GM18508 (cell line): ENCODE results near the gene EWSR1.

ENCODE experiments used
- ATAC-seq: cut with Tn5 transposase; IDR thresholded peaks from one replicate; pipeline ENCODE4 v1.9.1; 2021; ENCODE audit warnings: moderate number of reproducible peaks; ENCODE audit not compliant: insufficient read depth, unreplicated experiment

The EWSR1 gene

GRCh38 chr22:29302681-29303465 is 34.8 kb downstream of the EWSR1 start:
- ATAC-seq = no peak

GRCh38 chr22:29305836-29306174 is 37.7 kb downstream of the EWSR1 start:
- ATAC-seq = no peak

- ATAC-seq = no peak
Observed at GRCh38 chr22:29306175-29306834, 38.2 kb downstream of the EWSR1 start, which contains the start of gene GAS2L1. Gene GAS2L1 (plus strand): TSS chr22:29306650. CDS start chr22:29308106, 1,456 bp downstream.

DNA sequence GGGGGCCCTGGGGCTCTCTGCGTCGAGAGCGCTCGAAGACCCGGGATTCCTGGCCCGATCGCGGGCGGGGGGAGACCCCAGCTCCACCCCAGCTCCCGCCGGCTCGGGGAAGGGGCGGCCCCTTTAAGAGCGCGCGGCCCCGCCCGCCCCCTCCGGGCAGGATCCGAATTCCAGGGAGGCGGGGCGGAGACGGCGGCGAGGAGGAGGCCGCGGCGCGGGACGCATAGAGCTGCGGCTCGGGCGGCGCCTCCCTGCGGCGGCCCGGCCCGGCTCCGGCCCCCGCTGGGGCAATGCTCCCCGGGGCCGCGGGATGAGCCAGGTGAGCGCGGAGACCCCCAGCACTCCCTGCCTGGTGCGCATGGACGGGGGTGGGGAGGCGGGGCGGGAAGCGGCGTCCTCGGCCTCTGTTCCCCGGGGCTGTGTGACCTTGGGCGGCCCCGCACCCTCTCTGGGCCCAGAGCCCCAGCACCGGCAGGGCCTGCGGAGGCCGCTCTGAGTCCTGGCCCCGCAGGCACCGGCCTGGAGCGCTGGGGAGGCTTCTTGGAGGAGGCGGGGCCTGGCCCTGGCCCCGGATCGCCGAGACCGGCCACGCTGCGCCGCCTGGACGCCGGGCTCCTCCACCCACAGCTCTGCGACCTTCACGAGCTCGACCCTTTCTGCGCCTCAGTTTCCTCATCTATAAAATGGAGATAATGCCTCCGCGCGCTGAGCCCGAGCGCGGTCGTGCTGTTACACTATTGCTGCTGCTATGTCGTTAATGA is 38.9 kb downstream of the EWSR1 start:
- no peak for ATAC-seq

DNA sequence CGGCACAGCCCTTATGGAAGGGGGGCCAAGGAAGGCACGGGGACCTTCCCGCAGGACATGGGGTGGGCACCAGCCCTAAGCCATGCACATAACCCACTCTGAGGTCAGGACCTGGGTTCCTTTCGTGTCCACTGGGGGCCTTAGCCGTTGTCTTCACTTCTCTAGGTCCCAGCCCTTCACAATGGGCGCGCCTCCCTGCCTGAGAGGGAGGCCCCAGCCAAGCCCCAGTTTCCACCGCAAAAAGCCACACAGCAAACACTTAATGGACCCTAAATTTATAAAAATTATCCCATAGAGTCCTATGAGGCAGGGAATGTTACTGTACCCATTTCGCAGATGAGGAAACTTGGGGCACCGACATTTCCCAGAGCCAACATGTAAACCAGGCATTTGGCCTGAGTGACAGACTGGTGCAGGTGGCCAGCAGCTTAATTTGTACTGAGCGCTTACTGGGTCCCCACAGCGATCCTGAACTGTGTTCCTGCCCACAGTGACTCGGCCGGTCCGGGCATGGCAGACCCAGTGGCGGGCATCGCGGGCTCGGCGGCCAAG is 39.6 kb downstream of the EWSR1 start:
- no peak for ATAC-seq

GRCh38 chr22:29308148-29308790 is 40.2 kb downstream of the EWSR1 start:
- no peak for ATAC-seq

DNA sequence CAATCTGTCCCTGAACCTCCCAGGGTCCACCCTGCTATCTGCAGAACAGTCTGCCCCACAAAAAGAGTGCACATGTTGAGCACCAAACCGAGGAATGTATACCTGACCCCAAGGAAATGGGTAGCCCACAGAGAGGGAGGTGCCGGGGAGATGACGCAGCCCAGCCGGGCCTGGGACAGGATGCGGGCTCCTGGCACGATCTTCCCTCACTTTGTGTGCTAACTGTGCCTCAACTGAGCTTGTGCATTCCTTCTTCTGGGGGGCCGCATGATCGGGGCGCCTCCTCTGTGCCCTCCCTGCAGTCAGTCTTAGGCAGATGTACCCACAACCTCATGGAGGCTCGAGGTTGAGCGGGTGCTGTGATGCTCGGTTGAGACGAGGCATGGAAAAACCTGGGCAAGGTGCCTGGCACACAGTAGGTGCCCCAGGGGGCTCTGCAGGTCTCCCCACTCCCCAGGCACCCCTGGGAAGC is 40.8 kb downstream of the EWSR1 start:
- no peak for ATAC-seq

- no peak for ATAC-seq
Observed at GRCh38 chr22:29309332-29310064, 41.4 kb downstream of the EWSR1 start.

DNA sequence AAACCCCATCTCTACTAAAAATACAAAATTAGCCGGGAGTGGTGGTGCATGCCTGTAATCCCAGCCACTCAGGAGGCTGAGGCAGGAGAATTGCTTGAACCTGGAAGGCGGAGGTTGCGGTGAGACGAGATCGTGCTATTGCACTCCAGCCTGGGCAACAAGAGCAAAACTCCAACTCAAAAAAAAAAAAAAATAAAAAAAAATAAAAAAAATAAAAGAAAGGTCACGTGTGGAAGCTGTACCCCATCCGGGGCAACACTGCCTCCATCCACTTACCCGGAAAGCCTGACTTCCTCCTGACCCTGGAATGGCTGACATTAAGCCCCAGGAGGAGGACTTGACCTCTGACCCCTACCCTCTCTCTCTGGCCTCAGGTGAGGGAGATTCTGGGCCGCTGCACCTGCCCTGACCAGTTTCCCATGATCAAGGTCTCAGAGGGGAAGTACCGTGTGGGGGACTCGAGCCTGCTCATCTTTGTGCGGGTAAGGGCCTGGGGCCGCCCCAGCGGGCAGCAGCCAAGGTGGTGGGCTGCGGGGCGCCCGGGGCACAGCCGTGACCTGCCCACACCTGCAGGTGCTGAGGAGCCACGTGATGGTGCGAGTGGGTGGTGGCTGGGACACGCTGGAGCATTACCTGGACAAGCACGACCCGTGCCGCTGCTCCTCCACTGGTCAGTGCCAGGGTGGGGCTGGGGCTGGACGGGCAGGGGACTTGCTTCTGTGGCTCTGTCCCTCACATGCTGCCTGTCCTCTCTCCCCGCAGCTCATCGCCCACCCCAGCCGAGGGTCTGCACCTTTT is 42.2 kb downstream of the EWSR1 start:
- ATAC-seq = no peak

GRCh38 chr22:29310863-29311339 is 42.8 kb downstream of the EWSR1 start:
- ATAC-seq = no peak

DNA sequence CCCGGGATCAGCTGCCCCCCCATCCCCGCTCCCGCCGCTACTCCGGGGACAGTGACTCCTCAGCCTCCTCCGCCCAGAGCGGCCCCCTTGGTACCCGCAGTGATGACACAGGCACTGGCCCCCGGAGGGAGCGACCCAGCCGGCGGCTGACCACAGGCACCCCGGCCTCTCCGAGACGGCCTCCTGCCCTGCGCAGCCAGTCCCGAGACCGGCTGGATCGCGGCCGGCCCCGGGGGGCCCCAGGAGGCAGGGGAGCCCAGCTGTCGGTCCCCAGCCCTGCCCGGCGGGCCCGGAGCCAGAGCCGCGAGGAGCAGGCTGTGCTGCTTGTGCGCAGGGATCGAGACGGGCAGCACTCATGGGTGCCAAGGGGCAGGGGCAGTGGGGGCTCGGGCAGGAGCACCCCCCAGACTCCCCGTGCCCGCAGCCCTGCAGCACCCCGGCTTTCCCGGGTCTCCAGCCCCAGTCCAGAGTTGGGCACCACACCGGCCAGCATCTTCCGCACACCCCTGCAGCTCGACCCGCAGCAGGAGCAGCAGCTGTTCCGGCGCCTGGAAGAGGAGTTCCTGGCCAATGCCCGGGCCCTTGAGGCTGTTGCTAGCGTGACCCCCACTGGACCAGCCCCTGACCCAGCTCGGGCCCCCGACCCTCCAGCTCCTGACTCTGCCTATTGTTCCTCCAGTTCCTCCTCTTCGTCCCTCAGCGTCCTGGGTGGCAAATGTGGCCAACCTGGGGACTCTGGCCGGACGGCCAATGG is 43.6 kb downstream of the EWSR1 start:
- no peak for ATAC-seq

DNA sequence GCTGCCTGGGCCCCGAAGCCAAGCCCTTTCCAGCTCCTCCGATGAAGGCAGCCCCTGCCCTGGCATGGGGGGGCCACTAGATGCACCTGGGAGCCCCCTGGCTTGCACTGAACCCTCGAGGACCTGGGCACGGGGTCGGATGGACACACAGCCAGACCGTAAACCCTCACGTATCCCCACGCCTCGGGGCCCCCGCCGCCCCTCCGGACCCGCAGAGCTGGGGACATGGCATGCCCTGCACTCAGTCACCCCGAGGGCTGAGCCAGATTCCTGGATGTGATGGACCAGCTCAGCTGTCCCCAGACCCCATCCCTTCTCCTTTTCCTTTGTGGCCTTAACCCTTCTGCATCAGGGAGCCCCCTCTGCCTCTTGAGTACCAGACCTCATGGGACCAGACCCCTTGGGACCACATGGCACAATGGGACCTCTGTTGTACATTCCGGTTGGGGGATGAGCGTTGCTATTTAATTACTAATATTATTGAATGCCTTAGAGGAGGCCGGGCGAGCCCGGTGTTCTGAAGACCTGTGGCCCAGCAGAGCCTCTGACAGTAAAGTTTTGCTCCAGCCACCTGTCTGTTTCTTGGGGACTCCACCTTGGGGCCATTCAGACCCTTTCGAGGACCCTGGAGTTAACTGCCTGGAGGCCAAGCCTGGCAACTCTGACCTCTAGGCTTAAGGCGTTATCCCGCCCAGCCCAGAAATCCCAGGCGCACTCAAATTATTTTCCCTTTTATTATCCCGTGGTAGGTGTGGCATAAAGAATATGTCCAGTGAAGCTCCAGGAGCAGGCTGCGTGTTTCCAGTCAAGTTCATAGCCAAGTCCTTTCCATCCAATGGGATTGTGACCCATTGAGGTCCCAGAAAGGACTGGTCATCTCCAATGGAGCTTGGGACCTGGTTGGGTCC is 44.4 kb downstream of the EWSR1 start:
- no peak for ATAC-seq

GRCh38 chr22:29313126-29313575 is 45.1 kb downstream of the EWSR1 start:
- no peak for ATAC-seq

GRCh38 chr22:29313576-29314466 is 45.8 kb downstream of the EWSR1 start:
- ATAC-seq = no peak

DNA sequence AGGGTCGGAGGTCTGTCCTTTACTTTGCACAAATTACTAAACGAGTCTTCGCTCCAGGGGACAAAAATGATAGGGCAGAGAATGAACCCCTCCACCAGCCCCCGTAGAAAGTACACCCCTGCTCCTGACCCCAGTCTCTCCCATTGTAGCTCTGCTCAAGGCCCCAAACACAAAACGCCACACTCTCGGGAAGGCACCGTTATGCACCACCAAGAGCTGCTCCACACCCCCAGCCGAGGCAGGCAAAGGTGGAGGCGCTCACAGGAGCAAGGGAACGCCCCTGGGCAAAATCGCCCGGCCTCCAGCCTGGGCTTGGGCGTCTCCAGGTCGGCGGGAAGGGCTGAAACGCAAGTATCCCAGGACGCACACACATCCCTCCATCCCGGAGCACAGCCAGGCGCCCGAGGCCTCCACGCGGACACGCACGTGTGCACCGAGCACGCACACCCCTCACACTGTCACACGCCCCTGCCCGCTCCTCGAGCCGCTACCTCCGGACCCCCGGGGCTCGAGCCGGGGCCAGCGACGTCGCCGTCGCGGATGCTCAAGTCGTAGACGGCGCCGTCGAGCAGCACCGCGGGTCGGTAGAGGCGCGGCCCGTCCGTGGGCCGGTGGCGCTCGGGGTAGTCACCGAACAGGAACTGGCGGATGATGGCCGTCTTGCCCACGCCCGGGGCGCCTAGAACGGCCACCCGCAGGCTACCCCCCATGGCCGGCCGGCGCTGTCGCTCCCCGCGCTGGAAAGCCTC is 46.6 kb downstream of the EWSR1 start:
- no peak for ATAC-seq
